BJ (cell line): Measurements from ENCODE around the gene PIGR. TPM values are rescaled to one million over a fixed set of nuclear protein-coding genes. Genes with fewer than 3 reads are reported as not detected.

Experiments used
- CTCF ChIA-PET: fragments of 350-600 bp; formaldehyde crosslinking; extraction: SDS; loops from one replicate; lab custom pipeline; 2021; ENCODE audit warnings: antibody characterized with exemption, inconsistent platforms; lab: Yijun Ruan, JAX
- POLR2A ChIA-PET: fragments of 300-600 bp; sonication (Branson Sonifier 250); formaldehyde crosslinking; extraction: SDS; loops from one replicate; lab custom pipeline; 2021; ENCODE audit warnings: antibody characterized with exemption; lab: Charles Lee
- DNase-seq: peaks from one replicate; pipeline ENCODE4 v3.0.0-alpha.2; 2011; ENCODE audit warnings: low read depth
- H3K27me3 ChIP-seq: 2 replicates; pipeline ENCODE4 v1.6.0; 2011; ENCODE audit warnings: low read length; ENCODE audit not compliant: control insufficient read depth, insufficient read depth
- H3K36me3 ChIP-seq: 2 replicates; pipeline ENCODE4 v1.5.1; 2011; ENCODE audit warnings: low read length; ENCODE audit not compliant: control insufficient read depth, insufficient read depth
- H3K4me3 ChIP-seq: 2 replicates; pipeline ENCODE4 v1.5.1; 2011; ENCODE audit warnings: low read depth, mild to moderate bottlenecking, control low read depth, low read length
- polyA plus RNA-seq: library from polyadenylated mRNA; depleted of rRNA; stranded (reverse); fragments of >200 nt; gene quantifications from 2 replicates; pipeline ENCODE4 v1.2.3, GENCODE V29; 2011
- TF ChIP-seq, protein P1 (sequence below): IDR thresholded peaks from 2 replicates; pipeline ENCODE4 v1.5.1; 2011; ENCODE audit warnings: low read depth, mild to moderate bottlenecking, control low read depth, inconsistent platforms, low read length, moderate library complexity; ENCODE audit not compliant: insufficient read depth

Gene PIGR
- polyA plus RNA-seq, 1 experiment: not detected

DNA sequence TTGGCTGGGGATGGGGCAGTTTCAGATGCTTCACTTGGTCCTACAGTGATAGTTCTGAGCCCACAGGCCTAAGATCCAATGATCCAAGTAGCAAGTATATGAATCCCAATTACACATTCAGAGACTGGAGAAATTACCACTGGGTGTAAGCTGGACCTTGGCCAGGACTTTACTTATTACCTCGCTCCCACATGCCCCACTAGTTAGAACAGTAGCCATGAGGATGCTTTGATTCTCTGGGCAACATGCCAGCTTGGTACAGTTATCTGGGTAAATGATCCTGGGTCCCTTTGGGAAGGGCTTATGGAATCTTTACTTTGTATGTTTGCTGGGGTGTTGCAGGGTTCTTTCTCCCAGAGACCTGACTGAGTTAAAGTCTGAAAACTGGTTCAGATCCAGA is 29.0 kb upstream of the PIGR start:
- peaks cover 5% of the 10 kb centered on the region for H3K27me3 ChIP-seq
- POLR2A ChIA-PET: no interaction called here
- TF ChIP-seq, protein P1, sequence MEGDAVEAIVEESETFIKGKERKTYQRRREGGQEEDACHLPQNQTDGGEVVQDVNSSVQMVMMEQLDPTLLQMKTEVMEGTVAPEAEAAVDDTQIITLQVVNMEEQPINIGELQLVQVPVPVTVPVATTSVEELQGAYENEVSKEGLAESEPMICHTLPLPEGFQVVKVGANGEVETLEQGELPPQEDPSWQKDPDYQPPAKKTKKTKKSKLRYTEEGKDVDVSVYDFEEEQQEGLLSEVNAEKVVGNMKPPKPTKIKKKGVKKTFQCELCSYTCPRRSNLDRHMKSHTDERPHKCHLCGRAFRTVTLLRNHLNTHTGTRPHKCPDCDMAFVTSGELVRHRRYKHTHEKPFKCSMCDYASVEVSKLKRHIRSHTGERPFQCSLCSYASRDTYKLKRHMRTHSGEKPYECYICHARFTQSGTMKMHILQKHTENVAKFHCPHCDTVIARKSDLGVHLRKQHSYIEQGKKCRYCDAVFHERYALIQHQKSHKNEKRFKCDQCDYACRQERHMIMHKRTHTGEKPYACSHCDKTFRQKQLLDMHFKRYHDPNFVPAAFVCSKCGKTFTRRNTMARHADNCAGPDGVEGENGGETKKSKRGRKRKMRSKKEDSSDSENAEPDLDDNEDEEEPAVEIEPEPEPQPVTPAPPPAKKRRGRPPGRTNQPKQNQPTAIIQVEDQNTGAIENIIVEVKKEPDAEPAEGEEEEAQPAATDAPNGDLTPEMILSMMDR: no peak
- CTCF ChIA-PET: interaction anchor here (1.4 kb wide), 1 partner anchor 21 kb away, joined by 4 read pairs; no protein-coding TSS in a partner anchor
- no peak overlapping the region for H3K4me3 ChIP-seq
- H3K36me3 ChIP-seq: no peaks in the 10 kb centered on the region
- no peak for DNase-seq

DNA sequence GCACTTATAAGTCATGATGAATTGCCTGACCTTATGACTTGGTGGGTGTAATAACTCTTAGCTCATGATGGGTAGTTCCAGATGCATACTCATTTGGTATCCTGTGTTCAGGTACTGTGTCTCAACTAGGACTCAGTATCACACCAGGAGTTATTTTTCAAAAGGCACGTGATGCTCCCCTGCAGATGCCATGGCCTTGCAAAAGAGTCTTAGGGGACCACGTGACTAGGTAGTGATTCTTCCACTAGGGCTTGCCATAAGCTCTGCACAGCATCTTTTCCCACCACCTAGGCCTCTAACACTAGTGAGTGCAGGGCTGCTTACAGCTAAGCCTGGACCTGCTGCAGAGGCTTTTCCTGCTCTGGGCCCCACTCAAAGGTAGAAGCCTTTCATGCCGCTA is 27.9 kb upstream of the PIGR start:
- TF ChIP-seq, protein P1: no peak
- ChIA-PET CTCF (interaction anchor here (8.0 kb wide), 1 partner anchor 8 kb away, joined by 70 read pairs; no protein-coding TSS in a partner anchor), POLR2A (no interaction called here)
- Histone ChIP-seq H3K36me3 (no peaks in the 10 kb centered on the region), H3K4me3 (no peak overlapping the region), H3K27me3 (peaks cover 7% of the 10 kb centered on the region)
- no peak for DNase-seq

DNA sequence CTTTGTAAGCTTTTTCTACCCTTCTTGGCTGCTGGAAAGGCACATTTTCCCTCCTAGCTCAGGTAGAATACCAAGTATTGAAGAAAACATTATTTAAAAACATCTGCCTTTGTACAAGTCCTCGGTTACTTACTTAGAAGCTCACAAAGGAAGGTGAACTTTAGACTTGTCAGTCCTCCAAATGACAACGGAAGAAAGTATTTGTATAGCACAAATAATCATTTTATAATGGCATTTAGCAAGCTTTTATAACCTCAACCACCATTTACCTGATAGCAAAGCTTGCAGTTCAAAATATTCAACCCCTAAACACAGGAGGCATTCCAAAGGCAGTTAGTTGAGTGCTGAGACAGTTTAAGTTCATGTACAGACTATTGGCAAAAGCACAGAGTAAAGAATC is 26.5 kb upstream of the PIGR start:
- CTCF ChIA-PET: interaction anchor here (0.8 to 8.0 kb wide), 8 partner anchors 9 to 246 kb away, joined by 3 to 70 read pairs (median 4); no protein-coding TSS in a partner anchor
- DNase-seq: no peak
- peaks cover 9% of the 10 kb centered on the region for H3K27me3 ChIP-seq
- no peak overlapping the region for H3K4me3 ChIP-seq
- TF ChIP-seq, protein P1: no peak
- no peaks in the 10 kb centered on the region for H3K36me3 ChIP-seq
- POLR2A ChIA-PET: no interaction called here

DNA sequence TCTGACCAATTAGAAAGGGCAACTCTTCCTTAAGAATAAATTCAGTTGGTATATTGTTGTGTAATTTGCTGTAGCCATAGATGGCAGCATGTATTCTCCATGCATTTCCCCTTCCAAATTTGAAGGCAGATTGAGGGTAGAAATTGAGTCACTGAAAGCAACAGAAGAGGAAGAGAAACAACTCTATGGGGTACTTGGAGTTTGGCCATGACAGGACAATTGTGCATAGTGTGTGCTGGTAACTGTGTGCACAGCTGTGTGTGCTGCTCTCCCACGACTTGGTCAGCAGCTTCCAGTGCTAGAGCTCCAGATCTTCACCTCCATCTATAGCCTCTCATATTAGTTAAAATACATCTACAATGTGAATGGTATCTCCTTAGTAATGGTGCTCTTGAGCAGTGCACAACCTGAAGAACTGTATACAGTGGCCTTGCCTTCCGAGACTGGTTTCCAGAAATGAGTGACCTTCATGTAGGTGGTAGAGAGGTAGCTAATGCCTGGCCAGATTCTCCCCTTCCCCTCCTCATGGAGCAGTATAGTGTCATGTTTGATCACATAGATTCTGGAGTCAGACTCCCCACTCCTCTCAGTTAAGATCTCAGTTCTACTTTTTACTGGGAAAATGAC is 24.9 kb upstream of the PIGR start:
- POLR2A ChIA-PET: no interaction called here
- Histone ChIP-seq H3K4me3 (no peak overlapping the region), H3K36me3 (no peaks in the 10 kb centered on the region), H3K27me3 (peaks cover 9% of the 10 kb centered on the region)
- DNase-seq: no peak
- CTCF ChIA-PET: interaction anchor here (8.0 kb wide), 1 partner anchor 11 kb away, joined by 70 read pairs; no protein-coding TSS in a partner anchor
- TF ChIP-seq, protein P1: no peak

DNA sequence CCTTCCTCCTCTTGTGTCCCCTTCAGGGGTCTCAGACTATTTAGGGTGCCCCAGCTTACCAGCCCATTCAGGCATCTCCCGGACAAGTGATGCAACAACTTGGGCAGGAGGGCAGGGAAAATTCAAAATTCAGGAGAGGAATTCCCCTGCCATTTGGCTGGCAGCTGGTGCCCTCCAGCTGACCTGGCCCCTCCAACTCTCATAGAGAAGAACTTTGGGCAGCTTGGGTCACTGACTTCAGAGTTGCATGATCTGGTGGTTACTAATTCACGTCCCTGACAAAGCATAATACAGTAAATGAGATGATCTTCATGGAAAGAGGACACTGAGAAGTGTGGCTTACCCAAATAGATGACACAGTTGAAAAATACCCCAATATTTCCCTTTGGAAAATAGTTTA is 24.2 kb upstream of the PIGR start, which contains the start of gene FCAMR:
FCAMR (minus strand) TSS at position 15 of the 400 bp plus-strand sequence. CDS start 335 bp downstream, outside the sequence.
- Histone ChIP-seq H3K4me3 (no peak within 1 kb of the TSS), H3K27me3 (peaks cover 9% of the 10 kb centered on the region), H3K36me3 (no peaks in the 10 kb centered on the region)
- no peak for DNase-seq
- POLR2A ChIA-PET: no interaction called here
- TF ChIP-seq, protein P1: no peak
- CTCF ChIA-PET: interaction anchor here (0.6 to 8.0 kb wide), 3 partner anchors 12 to 52 kb away, joined by 3 to 70 read pairs (median 3); no protein-coding TSS in a partner anchor
